ENCODE data around the gene ILKAP. TPM values are rescaled to one million over a fixed set of nuclear protein-coding genes. Genes with fewer than 3 reads are reported as not detected.

Gene ILKAP
- total RNA-seq, 1 experiment from 2014 or later: 59.6 TPM

GRCh38 chr2:238238766-238239542 is 35.5 kb upstream of the ILKAP start:
- no peak for DNase-seq (ENCODE audit: unreplicated experiment)
- H3K27me3 Mint-ChIP-seq (ENCODE audit: insufficient read depth, unreplicated experiment): no peaks in the 10 kb centered on the region
- H3K36me3 Mint-ChIP-seq (ENCODE audit: insufficient read depth, unreplicated experiment): no peaks in the 10 kb centered on the region
- H3K9me3 Mint-ChIP-seq (ENCODE audit: unreplicated experiment): no peaks in the 10 kb centered on the region
- peak overlapping the region; percentile 80 for H3K4me3 Mint-ChIP-seq (ENCODE audit: unreplicated experiment)
- peaks cover 5% of the 10 kb centered on the region for H3K4me1 Mint-ChIP-seq (ENCODE audit: insufficient read depth, unreplicated experiment)
- POLR2A ChIA-PET: interaction anchor here (1.0 to 3.7 kb wide), 3 partner anchors 35 to 48 kb away, joined by 3 to 13 read pairs (median 3); no protein-coding TSS in a partner anchor
- CTCF ChIA-PET: interaction anchor here (0.6 to 1.0 kb wide), 2 partner anchors 205 to 376 kb away, joined by 3 to 5 read pairs; no protein-coding TSS in a partner anchor
- TF ChIP-seq CTCF (IDR thresholded peaks at IDR 0.05; ENCODE audit: unreplicated experiment): no peak
- H3K27ac Mint-ChIP-seq (ENCODE audit: low read depth, unreplicated experiment): no peak overlapping the region
- BruUV-seq (replicated peaks): no TSS peak
- intact Hi-C loops (cut with micrococcal nuclease): no loop called here

- POLR2A ChIA-PET: interaction anchor here (0.7 to 3.7 kb wide), 3 partner anchors 34 to 178 kb away, joined by 3 to 13 read pairs (median 5); partner anchors contain the start of gene SCLY
These were observed 34.8 kb upstream of the ILKAP start for GRCh38 chr2:238238311-238238765.

GRCh38 chr2:238237431-238238135 is 34.1 kb upstream of the ILKAP start:
- no peak for TF ChIP-seq CTCF (IDR thresholded peaks at IDR 0.05; ENCODE audit: unreplicated experiment)
- Mint-ChIP-seq H3K36me3 (ENCODE audit: insufficient read depth, unreplicated experiment) (no peaks in the 10 kb centered on the region), H3K4me3 (ENCODE audit: unreplicated experiment) (no peak overlapping the region), H3K9me3 (ENCODE audit: unreplicated experiment) (no peaks in the 10 kb centered on the region), H3K4me1 (ENCODE audit: insufficient read depth, unreplicated experiment) (peaks cover 5% of the 10 kb centered on the region), H3K27ac (ENCODE audit: low read depth, unreplicated experiment) (no peak overlapping the region), H3K27me3 (ENCODE audit: insufficient read depth, unreplicated experiment) (no peaks in the 10 kb centered on the region)
- no TSS peak for BruUV-seq (replicated peaks)
- no peak for DNase-seq (ENCODE audit: unreplicated experiment)
- POLR2A ChIA-PET: interaction anchor here (0.7 to 3.7 kb wide), 3 partner anchors 33 to 177 kb away, joined by 3 to 13 read pairs (median 5); partner anchors contain the start of gene SCLY
- intact Hi-C loops (cut with micrococcal nuclease): no loop called here
- CTCF ChIA-PET: interaction anchor here (0.9 to 1.0 kb wide), 2 partner anchors 27 to 203 kb away, joined by 3 read pairs; no protein-coding TSS in a partner anchor

More at GRCh38 chr2:238238311-238238765, 34.8 kb upstream of the ILKAP start:
- Mint-ChIP-seq H3K36me3 (ENCODE audit: insufficient read depth, unreplicated experiment) (no peaks in the 10 kb centered on the region), H3K4me1 (ENCODE audit: insufficient read depth, unreplicated experiment) (peaks cover 5% of the 10 kb centered on the region), H3K9me3 (ENCODE audit: unreplicated experiment) (no peaks in the 10 kb centered on the region), H3K27ac (ENCODE audit: low read depth, unreplicated experiment) (no peak overlapping the region), H3K4me3 (ENCODE audit: unreplicated experiment) (peak overlapping the region; percentile 23), H3K27me3 (ENCODE audit: insufficient read depth, unreplicated experiment) (no peaks in the 10 kb centered on the region)
- CTCF ChIA-PET: interaction anchor here (1.0 kb wide), 1 partner anchor 204 kb away, joined by 3 read pairs; no protein-coding TSS in a partner anchor
- BruUV-seq (replicated peaks): TSS peak; percentile 72
- DNase-seq (ENCODE audit: unreplicated experiment): no peak
- intact Hi-C loops (cut with micrococcal nuclease): no loop called here
- no peak for TF ChIP-seq CTCF (IDR thresholded peaks at IDR 0.05; ENCODE audit: unreplicated experiment)

- no peak for TF ChIP-seq CTCF (IDR thresholded peaks at IDR 0.05; ENCODE audit: unreplicated experiment)
- Mint-ChIP-seq H3K4me3 (ENCODE audit: unreplicated experiment) (no peak overlapping the region), H3K27me3 (ENCODE audit: insufficient read depth, unreplicated experiment) (no peaks in the 10 kb centered on the region), H3K36me3 (ENCODE audit: insufficient read depth, unreplicated experiment) (no peaks in the 10 kb centered on the region), H3K9me3 (ENCODE audit: unreplicated experiment) (no peaks in the 10 kb centered on the region), H3K4me1 (ENCODE audit: insufficient read depth, unreplicated experiment) (peaks cover 5% of the 10 kb centered on the region), H3K27ac (ENCODE audit: low read depth, unreplicated experiment) (no peak overlapping the region)
- DNase-seq (ENCODE audit: unreplicated experiment): no peak
- ChIA-PET CTCF (interaction anchor here (0.6 to 0.9 kb wide), 2 partner anchors 28 to 347 kb away, joined by 3 read pairs; no protein-coding TSS in a partner anchor), POLR2A (interaction anchor here (3.7 kb wide), 1 partner anchor 35 kb away, joined by 13 read pairs; no protein-coding TSS in a partner anchor)
- intact Hi-C loops (cut with micrococcal nuclease): no loop called here
- no TSS peak for BruUV-seq (replicated peaks)
These were observed 33.1 kb upstream of the ILKAP start for GRCh38 chr2:238236571-238236970.

All from MCF 10A (cell line).